Measurements from ENCODE around the gene RNF227.
"Not testable (repeated sequence)": the region's sequence is repeated elsewhere in the genome, so short reads cannot be mapped to it uniquely, and the experiment has no call there.

RNF227 gene

DNA sequence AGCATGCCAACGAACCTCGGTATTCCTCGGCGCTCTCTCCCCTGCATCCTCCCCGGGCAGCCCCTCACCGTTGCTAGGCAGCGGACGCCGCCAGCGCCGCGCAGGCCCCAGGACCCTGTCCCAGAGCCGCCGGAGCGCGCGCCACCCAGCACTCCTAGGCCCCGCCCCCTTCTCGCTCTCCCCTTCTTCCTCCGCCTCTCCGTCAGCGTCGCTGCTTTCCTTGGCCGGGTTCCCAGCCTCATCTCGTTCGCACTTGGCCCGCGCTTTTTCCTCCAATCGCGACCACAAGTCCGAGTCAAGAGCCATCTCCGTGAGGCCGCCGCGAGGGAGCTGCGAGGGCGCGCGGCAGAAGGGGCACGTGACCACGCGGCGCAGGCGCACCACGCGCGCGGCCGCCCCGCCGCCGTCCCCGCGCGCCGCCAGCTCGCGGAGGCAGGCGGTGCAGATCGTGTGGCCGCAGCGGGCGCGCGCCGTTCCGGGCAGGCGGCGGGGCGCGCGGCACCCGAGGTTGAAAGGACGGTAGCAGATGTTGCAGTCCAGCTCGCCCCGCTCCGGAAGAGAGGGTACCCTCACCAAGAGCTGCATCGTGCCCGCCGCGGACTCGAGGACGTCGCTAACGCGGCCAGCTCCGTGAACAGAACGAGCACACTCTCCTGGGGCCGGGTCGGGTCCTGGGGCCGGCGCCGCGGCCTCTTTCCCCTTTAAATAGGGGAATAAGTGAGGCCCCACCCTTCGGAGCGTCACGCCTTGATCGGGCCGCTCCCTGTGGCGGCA lies at the start of gene RNF227:
RNF227 (minus strand) TSS at position 679 of the 774 bp plus-strand sequence; CDS start at position 585, 94 bp downstream.
- DNase-seq = peak; percentile 92

DNA sequence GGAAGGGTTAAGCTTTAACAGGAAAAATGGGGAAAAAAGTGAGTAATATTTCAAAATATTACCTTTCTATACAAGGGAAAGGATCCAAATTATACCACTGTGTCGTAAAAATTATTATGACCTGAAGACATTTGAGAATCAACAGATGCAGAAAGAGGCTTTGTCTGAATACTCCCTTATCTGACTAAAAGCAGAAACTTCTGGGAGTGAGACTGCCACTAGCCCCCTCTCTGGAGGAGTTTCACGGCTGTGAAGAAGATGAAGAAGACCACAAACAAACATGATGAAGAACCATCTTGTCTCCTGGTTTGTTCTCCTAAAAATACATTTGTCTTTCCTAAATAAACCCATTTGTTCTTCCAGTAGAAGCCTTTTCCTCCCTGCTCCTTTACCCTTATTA lies 45.3 kb upstream of the RNF227 start:
- DNase-seq = no peak

DNA sequence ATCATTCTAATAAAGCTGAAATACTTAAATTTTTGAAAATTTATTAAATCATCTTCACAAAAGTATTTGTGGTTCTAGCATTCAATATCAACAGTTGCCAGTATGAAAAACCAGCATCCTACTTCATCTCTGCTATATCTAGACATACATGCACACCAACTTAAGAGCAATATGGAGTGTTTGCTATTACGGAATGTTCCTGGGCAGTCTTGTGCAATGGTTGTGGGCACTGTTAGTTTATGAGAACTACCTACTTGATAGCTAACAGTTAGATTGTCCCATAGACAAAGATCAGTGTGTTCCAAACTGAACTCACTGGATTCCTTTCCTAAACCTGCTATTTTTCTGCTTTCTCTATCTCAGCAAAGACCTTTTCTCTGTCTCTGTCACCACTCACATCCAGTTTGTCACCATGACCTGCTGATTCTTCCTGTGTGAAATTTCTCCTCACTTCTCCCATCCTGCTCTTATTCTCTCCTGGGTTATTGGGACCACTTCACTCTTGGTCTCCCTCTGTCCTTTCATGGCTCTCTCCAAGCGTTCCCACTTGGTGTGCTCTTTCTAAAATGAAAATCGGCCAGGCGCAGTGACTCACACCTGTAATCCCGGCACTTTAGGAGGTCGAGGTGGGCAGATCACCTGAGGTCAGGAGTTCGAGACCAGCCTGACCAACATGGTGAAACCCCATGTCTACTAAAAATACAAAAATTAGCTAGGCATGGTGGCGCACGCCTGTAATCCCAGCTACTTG lies 43.6 kb upstream of the RNF227 start:
- DNase-seq = peak; percentile 76

DNA sequence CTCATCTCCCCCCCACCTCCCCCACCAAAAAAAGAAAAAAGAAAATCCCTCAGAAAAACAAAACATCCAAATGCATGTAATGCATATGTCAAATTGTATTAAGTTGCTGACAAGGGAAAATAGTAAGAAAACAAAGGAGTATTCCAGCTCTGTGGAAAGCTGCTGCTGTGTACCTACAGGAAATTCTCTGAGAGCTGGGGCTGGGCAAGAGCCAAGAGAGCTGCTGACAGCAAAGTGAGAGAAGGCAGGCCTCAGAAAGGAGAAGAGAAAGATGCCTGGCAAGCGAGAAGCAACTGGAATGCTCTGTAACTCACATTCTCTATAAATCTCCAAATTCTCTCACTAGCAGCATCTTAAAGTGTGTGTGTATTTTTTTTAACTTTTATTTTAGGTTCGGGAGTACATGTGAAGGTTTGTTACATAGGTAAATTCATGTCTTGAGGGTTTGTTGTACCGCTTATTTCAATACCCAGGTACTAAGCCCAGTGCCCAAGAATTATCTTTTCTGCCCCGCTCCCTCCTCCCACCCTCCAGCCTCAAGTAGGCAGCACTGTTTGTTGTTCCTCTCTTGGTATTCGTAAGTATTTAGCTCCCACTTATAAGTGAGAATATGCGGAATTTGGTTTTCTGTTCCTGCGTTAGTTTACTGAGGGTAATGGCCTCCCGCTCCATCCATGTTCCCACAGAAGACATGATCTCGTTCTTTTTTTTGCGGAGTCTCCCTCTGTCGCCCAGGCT lies 40.3 kb upstream of the RNF227 start:
- no peak for DNase-seq

DNA sequence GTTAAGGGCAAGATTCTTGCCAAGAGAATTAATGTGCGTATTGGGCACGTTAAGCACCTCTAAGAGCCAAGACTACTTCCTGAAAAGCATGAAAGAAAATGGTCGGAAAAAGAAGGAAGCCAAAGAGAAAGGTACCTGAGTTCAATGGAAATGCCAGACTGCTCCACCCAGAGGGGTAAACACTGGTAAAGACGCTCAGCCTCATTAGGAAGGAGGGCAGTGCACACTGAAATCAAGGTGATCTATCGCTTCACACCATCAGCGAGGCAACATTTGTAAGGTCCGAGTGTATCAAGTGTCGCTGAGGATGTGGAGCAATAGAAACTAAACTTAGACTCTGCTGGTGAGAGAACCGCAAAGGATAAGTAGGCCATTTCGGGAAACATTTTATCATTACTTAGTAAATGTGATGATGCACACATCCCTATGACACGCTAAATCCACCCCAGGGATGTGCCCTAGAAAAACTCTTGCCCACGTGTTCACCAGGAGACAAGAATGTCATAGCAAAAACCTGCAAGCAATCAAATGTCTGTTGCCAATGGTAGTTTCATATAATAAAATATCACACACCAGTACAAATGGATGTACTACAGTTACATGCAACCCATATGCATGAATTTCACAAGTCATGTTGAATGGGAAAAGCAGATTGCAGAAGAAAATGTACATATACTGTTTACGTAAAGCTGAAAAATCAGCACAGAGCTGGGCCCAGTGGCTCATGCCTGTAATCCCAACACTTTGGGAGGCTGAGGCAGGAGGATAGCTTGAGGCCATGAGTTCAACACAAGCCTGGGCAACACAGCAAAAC lies 39.5 kb upstream of the RNF227 start:
- peak; percentile 77 for DNase-seq

DNA sequence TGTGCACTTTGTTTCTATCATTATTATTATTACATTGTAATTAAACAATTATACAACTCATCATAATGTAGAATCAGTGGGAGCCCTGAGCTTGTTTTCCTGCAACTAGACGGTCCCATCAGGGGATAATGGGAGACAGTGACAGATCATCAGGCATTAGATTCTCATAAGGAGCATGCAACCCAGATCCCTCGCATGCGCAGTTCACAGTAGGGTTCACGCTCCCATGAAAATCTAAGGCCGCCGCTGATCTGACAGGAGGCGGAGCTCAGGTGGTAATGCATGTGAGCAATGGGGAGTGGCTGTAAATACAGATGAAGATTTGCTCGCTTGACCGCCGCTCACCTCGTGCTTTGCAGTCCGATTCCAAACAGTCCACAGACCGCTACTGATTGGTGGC lies 37.2 kb upstream of the RNF227 start:
- DNase-seq = not testable (repeated sequence)

DNA sequence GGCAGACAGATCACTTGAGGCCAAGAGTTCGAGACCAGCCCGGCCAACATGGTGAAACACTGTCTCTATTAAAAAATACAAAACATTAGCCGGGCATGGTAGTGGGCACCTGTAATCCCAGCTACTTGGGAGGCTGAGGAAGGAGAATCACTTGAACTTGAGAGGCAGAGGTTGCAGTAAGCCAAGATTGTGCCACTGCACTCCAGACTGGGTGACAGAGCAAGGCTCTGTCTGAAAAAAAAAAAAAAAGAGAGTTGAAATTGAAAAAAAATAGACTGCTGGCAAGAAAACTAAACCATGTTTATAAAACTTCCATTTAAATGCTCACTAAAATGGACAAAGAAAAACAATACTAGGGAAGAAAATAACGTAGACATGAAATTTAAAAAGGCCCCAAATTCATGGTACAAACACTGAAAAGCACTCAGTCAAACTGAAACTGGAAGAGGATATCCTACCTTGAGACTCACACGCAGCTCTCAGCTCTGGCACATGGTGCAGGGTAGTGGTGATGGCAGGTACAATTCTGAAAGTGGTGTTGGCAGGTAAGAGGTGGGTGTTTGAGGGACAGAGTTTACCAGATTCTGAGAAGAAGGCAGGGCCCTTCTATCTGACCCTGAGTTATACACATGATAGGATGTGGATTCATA lies 35.2 kb upstream of the RNF227 start:
- DNase-seq = no peak

DNA sequence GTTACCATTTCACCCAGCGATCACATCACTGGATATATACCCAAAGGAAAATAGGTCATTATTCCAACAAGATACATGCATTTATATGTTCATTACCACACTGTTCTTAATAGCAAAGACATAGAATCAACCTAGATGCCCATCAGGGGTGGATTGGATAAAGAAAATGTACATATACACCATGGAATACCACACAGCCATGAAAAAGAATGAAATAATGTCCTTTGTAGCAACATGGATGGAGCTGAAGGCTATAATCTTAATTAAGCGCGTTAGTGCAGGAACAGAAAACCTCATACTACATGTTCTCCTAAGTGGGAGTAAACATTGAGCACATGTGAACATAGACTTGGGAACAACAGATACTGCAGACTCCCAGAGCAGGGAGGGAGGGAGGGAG lies 34.5 kb upstream of the RNF227 start:
- DNase-seq = no peak

DNA sequence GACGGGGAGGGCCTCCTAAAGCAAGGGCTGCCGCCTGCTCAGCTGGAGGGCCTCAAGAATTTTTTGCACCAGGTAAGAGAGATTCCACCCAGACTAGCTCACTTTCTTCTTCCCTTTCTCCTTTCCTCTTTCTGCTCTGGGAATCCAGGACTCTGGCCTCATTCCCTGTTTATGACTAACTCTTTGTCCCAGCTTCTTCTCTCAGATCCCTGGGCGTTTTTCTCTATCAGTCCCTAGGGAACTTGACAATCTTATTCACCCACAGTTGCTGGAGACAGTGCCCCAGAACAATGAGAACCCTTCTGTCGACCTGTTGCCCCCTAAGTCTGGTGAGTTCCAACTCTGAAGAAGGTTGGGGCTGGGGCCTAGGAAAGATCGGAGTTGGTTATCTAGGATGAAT lies 31.6 kb upstream of the RNF227 start:
- DNase-seq = no peak

DNA sequence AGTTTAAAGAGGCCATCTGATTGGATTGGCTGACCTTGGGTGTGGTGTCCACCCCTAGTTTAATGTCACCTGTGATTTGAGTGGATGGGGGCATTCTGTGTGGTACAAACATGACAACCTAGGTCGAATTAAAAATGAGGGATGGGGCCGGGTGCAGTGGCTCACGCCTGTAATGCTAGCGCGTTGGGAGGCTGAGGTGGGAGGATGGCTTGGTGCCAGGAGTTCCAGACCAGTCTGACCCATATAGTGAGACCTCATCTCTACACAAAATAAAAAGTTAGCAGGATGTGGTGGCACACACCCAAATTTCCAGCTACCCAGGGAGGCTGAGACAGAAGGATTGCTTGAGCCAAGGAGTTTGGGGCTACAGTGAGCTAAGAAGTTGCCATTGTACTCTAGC lies 30.4 kb upstream of the RNF227 start:
- DNase-seq = no peak

DNA sequence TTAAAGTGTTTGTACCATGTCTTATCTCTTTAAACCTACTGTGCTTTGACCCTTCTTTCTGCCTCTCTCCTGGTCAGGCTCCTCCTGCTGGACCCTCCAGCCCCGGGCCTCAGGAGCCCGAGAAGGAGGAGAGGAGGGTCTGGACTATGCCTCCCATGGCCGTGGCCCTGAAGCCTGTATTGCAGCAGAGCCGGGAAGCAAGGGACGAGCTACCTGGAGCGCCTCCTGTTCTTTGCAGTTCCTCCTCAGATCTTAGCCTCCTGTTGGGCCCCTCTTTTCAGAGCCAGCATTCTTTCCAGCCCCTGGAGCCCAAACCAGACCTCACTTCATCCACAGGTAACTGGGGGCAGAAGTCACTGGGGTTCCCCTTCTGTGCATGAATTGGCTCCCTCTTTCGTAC lies 29.6 kb upstream of the RNF227 start:
- DNase-seq = no peak

DNA sequence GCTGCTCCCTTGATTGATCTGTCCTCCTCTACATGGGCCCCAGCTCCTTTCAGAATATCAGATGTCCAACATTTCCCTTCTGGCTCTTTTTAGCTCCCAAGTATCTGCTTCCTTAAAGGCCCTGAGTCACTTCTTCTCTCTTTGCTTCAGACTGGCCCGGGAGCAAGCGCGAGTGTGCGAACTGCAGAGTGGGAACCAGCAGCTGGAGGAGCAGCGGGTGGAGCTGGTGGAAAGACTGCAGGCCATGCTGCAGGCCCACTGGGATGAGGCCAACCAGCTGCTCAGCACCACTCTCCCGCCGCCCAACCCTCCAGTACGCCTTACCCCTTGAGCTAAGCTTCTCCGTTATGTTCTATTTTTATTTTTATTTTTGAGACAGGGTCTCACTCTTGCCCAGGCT lies 28.2 kb upstream of the RNF227 start:
- peak; percentile 39 for DNase-seq

DNA sequence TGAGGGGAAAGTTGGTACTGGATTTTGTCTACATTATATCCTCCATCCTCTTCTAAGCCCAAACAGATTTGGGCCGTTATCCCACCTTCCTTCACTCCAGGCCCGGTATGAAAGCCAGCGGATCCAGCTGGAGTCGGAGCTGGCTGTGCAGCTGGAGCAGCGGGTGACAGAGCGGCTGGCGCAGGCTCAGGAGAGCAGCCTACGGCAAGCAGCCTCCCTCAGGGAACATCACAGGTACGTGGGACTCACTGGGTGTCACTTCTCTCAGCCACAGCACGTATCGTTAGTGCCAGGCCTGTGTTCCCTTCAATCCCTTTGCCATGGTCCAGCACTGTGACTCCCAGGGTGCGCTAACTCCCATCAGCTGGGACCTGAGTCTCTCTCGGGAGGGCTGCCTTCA lies 27.2 kb upstream of the RNF227 start:
- DNase-seq = no peak

DNA sequence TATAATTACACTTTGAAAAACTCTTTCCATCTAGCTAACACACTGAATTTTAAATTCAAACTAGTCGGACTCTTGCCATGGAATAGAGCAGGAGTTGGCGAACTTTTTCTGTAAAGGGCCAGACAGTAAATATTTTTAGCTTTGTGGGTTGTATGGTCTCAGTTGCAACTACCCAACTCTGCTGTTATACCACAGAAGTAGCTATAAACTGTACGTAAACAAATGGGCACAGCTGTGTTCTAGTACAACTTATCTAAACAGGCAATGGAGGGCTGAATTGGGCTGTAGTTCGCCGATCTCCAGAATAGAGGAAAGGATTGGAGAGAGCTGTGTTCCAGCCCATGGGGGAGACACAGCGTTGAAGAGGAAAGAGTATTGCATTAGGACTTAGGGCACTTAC lies 24.7 kb upstream of the RNF227 start:
- DNase-seq = no peak

DNA sequence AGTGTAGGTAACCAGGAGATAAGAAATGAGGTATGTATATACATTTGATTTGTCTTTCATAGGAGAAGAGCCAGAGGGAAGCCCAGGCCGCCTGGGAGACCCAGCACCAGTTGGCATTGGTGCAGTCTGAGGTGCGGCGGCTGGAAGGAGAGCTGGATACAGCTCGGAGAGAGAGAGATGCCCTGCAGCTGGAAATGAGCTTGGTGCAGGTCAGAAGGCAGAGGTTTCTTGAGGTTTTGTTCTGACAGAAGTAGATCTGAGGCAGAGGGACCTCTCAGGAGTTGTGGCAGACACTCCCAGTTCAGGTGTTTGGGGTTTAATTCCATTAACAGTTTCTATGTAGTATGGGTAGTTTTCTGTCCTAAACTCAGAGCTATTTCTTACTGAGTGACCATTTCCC lies 23.9 kb upstream of the RNF227 start:
- DNase-seq = no peak

DNA sequence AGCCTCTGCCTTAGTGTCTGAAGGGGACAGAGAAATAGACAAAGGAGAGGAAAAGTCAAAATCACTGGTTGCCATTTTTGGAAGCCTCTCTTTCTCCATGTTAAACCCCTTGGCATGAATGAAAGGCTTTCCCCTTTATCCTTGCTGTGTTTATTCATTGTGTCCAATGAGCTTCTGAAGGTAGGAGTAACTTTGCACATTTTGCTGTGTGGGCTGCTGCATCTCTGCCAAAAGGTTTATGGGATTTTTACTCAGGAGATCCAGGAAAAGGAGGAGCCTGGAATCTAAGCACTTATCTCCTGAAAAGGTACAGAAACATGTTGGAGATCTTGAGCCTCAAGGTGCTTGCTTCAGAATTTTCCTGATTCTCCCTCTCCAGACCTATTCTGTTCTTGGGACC lies 19.8 kb upstream of the RNF227 start:
- no peak for DNase-seq

DNA sequence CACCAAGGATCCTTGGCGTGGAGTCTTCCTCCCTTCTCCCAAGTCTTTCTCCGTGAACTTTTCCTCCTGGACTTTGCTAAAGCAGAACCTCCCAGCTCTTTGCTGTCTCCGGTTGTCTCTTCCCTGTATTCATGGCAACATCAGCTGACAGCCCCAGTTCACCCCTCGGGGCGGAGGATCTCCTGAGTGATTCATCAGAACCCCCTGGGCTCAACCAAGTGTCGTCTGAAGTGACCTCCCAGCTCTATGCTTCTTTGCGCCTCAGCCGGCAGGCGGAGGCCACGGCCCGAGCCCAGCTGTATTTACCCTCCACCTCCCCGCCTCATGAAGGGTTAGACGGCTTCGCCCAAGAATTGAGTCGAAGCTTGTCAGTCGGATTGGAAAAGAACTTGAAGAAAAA lies 16.9 kb upstream of the RNF227 start:
- DNase-seq = peak; percentile 76

DNA sequence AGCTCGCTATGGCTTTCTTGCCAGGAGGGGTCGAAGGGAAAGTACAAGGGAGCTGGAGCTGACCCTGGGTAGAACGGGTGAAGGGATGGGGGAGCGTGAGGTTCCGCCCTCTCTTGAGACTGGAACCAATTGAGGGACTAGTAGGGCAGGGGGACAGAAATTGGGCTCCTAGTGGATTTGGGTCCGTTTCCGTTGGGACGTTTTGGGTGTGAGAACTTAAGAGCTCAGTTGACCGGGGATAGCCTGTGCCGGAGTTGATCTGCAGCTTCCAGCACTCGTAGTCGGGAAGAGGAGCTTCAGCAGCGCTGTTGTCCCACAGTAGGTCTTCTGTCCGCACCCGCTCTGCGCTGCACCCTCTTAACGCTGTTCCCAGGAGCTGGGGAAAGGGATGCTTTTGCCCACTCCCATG lies 16.4 kb upstream of the RNF227 start:
- DNase-seq = peak; percentile 36

DNA sequence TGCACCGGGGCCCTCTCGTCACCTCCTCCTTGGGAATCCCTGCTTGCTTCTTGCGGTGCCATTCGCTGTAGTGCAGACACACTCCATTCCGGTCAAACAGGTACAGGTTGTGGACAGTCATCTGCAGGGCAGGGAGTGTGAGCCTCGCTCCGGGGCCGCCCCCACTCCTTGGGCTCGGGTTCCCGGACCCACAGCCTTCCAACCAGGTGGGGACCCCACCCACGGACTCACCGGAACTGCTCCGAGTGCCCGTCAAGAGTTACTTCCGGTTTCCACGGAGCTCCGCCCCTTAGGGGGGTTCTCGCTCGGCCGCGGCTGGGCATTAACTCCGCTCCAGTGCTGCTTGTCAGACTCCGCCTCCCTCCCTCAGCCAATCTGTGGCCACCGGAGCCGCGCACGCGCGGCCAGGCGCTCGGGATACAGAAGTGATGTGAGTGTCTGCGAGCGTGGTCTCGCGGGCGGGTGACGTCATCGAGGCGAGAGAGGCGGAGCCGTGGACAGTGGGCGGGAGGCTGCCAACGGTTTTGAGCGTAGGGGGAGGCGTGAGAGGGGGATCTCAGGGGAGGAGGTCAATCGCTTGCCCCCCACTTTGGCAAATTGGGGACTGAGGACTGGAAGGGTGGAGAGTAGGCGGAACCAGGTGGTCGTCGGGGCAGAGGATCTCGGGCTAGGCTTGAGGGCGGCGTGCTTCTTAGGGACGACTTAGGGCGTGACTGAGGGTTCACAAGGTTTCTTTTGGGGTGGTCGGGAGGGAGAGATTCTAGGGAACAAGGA lies 15.8 kb upstream of the RNF227 start, which contains the start of the genes CNTROB and TRAPPC1:
CNTROB (plus strand) TSS at position 498 of the 774 bp plus-strand sequence. CDS start 874 bp downstream, outside the sequence.
TRAPPC1 (minus strand) TSS at position 238 of the 774 bp plus-strand sequence; CDS start at position 121, 117 bp downstream.
- DNase-seq = peak; percentile 99

DNA sequence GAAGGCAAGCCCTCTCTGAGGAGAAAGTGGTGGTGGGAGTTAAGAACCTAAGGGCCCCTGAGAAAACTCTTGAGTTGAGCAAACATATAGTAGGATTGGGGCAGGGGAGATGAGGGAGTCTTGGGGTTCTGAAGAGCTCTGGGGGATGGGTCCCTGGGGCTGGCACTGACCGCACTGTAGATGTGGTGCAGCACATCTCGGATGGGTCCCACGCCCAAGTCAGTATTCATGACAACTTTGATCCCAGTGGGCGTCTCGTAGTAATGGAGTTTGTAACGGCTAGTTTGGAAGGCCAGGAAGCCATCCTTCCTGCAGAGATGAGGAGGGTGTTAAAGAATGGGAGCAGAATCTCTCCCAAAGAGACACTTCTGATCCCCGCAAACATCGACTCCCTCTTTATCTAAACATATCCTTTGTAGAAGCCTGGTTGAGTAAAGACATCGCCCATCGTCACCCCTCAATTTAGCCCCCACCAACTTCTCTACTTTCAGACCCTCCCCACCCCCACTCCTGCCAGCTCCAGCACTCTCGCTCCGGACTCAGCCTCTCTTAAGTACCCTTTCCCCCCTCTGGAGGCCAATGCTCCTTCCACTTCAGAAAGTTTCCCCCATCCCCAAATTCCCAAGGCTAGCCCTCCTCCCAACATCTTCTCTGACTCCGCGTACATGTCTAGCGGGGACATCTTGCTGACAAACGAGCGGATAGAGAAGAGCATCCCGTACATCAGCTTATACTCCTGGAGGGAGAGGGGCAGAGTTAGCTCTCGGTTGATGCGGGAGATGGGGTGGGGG lies 14.9 kb upstream of the RNF227 start:
- DNase-seq = no peak
